ENCODE measurements around the gene PDGFD.
"Not testable (repeated sequence)": the region's sequence is repeated elsewhere in the genome, so short reads cannot be mapped to it uniquely, and the experiment has no call there.

PDGFD gene

GRCh38 chr11:104054911-104055529, 108.9 kb downstream of the PDGFD start:
- DNase-seq (ENCODE audit: low read depth): no peak

GRCh38 chr11:104053743-104054478, 110.0 kb downstream of the PDGFD start:
- no peak for DNase-seq (ENCODE audit: low read depth)

- DNase-seq (ENCODE audit: low read depth): no peak
These were observed 112.2 kb downstream of the PDGFD start for GRCh38 chr11:104051778-104052177.

GRCh38 chr11:104049116-104049515, 114.8 kb downstream of the PDGFD start:
- no peak for DNase-seq (ENCODE audit: low read depth)

- not testable (repeated sequence) for DNase-seq (ENCODE audit: low read depth)
These were observed 117.1 kb downstream of the PDGFD start for GRCh38 chr11:104046858-104047257.

GRCh38 chr11:104046331-104046730, 117.6 kb downstream of the PDGFD start:
- no peak for DNase-seq (ENCODE audit: low read depth)

- no peak for DNase-seq (ENCODE audit: low read depth)
These were observed 120.2 kb downstream of the PDGFD start for GRCh38 chr11:104043678-104044239.

GRCh38 chr11:104043142-104043541, 120.8 kb downstream of the PDGFD start:
- no peak for DNase-seq (ENCODE audit: low read depth)

- no peak for DNase-seq (ENCODE audit: low read depth)
These were observed 122.2 kb downstream of the PDGFD start for GRCh38 chr11:104041792-104042191.

GRCh38 chr11:104036995-104037394, 127.0 kb downstream of the PDGFD start:
- DNase-seq (ENCODE audit: low read depth): no peak

- DNase-seq (ENCODE audit: low read depth): no peak
These were observed 127.4 kb downstream of the PDGFD start, which contains the start of gene DDI1 for GRCh38 chr11:104036588-104036987. Gene DDI1 (plus strand): TSS chr11:104036640. CDS start chr11:104036823, 183 bp downstream.

GRCh38 chr11:104033561-104033960, 130.4 kb downstream of the PDGFD start:
- DNase-seq (ENCODE audit: low read depth): no peak

- no peak for DNase-seq (ENCODE audit: low read depth)
These were observed 130.8 kb downstream of the PDGFD start for GRCh38 chr11:104033134-104033533.

- no peak for DNase-seq (ENCODE audit: low read depth)
These were observed 135.3 kb downstream of the PDGFD start for GRCh38 chr11:104028476-104029263.

GRCh38 chr11:104024572-104024971, 139.4 kb downstream of the PDGFD start:
- no peak for DNase-seq (ENCODE audit: low read depth)

- no peak for DNase-seq (ENCODE audit: low read depth)
These were observed 148.1 kb downstream of the PDGFD start for GRCh38 chr11:104015649-104016415.

GRCh38 chr11:104011044-104011443, 152.9 kb downstream of the PDGFD start:
- DNase-seq (ENCODE audit: low read depth): no peak

GRCh38 chr11:104009744-104010143, 154.2 kb downstream of the PDGFD start:
- no peak for DNase-seq (ENCODE audit: low read depth)

GRCh38 chr11:104005234-104005855, 158.6 kb downstream of the PDGFD start:
- no peak for DNase-seq (ENCODE audit: low read depth)

GRCh38 chr11:104003491-104003890, 160.5 kb downstream of the PDGFD start:
- no peak for DNase-seq (ENCODE audit: low read depth)

GRCh38 chr11:104001561-104002056, 162.3 kb downstream of the PDGFD start:
- DNase-seq (ENCODE audit: low read depth): no peak
